Left ventricle myocardium inferior (tissue), 1 donor: ENCODE measurements around the gene RNU2-1. TPM values are rescaled to one million over a fixed set of nuclear protein-coding genes. Genes with fewer than 3 reads are reported as not detected.

ENCODE experiments used
- DNase-seq: peaks from one replicate; pipeline ENCODE4 v3.0.0-alpha.2; 2020
- H3K27ac ChIP-seq: fragments of 200-600 bp; replicated peaks from 2 replicates; pipeline ENCODE4 v1.8.0; 2021
- H3K27me3 ChIP-seq: fragments of 200-600 bp; 2 replicates; pipeline ENCODE4 v1.8.0; 2021; ENCODE audit warnings: low read depth
- H3K36me3 ChIP-seq: fragments of 200-600 bp; 2 replicates; pipeline ENCODE4 v1.8.0; 2021
- H3K4me1 ChIP-seq: fragments of 200-600 bp; 2 replicates; pipeline ENCODE4 v1.8.0; 2021
- H3K4me3 ChIP-seq: fragments of 200-600 bp; 2 replicates; pipeline ENCODE4 v1.8.0; 2021; ENCODE audit warnings: mild to moderate bottlenecking, moderate library complexity
- H3K9me3 ChIP-seq: fragments of 200-600 bp; replicated peaks from 2 replicates; pipeline ENCODE4 v1.8.0; 2021
- intact Hi-C: fragments of 100-400 bp; cut with micrococcal nuclease; formaldehyde crosslinking; loops from one replicate; pipeline ENCODE4 v1.11.0; 2022
- total RNA-seq: library from RNA; stranded (reverse); fragmentation: NEBNext Ultra II Directional; extraction: Animal tissue kit (Norgen Biotek cat#: 25700); gene quantifications from one replicate; pipeline ENCODE4 v1.2.1, GENCODE V29; 2021
- TF ChIP-seq, protein P1 (sequence below): fragments of 200-600 bp; IDR thresholded peaks from 2 replicates; pipeline ENCODE4 v1.8.0; 2021; ENCODE audit warnings: antibody characterized with exemption, mild to moderate bottlenecking, borderline replicate concordance
- donor health status: DM: no; HTN: yes; CAD: no; lungs with severe emphysema.

Gene RNU2-1
- total RNA-seq, 1 donor from 2014 or later: 5,474 TPM

DNA sequence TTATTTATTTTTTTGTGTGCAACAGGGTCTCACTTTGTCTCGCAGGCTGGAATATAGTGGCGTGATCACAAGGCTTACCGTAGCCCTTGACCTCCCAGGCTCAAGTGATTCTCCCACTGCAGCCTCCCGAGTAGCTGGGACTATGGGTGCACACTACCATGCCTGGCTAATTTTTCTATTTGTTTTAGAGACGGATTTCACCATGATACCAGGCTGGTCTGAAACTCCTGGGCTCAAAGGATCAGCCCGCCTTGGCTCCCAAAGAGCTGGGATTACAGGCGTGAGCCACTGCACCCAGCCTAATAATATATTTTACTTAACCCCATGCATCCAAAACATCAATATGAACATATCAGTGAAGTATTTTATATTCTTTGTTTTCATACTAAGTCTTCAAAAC, 7.4 kb downstream of the RNU2-1 start:
- H3K4me3 ChIP-seq: no peak overlapping the region
- no peaks in the 10 kb centered on the region for H3K27me3 ChIP-seq
- no peak for DNase-seq
- TF ChIP-seq, protein P1, sequence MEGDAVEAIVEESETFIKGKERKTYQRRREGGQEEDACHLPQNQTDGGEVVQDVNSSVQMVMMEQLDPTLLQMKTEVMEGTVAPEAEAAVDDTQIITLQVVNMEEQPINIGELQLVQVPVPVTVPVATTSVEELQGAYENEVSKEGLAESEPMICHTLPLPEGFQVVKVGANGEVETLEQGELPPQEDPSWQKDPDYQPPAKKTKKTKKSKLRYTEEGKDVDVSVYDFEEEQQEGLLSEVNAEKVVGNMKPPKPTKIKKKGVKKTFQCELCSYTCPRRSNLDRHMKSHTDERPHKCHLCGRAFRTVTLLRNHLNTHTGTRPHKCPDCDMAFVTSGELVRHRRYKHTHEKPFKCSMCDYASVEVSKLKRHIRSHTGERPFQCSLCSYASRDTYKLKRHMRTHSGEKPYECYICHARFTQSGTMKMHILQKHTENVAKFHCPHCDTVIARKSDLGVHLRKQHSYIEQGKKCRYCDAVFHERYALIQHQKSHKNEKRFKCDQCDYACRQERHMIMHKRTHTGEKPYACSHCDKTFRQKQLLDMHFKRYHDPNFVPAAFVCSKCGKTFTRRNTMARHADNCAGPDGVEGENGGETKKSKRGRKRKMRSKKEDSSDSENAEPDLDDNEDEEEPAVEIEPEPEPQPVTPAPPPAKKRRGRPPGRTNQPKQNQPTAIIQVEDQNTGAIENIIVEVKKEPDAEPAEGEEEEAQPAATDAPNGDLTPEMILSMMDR: no peak
- H3K4me1 ChIP-seq: no peaks in the 10 kb centered on the region
- no peaks in the 10 kb centered on the region for H3K9me3 ChIP-seq
- H3K27ac ChIP-seq: no peak overlapping the region
- intact Hi-C loops: no loop called here
- peaks cover 6% of the 10 kb centered on the region for H3K36me3 ChIP-seq

GRCh38 chr17:43224146-43224705, 9.6 kb downstream of the RNU2-1 start:
- peaks cover 6% of the 10 kb centered on the region for H3K36me3 ChIP-seq
- no peaks in the 10 kb centered on the region for H3K9me3 ChIP-seq
- H3K4me3 ChIP-seq: no peak overlapping the region
- no peak for DNase-seq
- TF ChIP-seq, protein P1: no peak
- H3K4me1 ChIP-seq: no peaks in the 10 kb centered on the region
- no peaks in the 10 kb centered on the region for H3K27me3 ChIP-seq
- intact Hi-C loops: no loop called here
- no peak overlapping the region for H3K27ac ChIP-seq

DNA sequence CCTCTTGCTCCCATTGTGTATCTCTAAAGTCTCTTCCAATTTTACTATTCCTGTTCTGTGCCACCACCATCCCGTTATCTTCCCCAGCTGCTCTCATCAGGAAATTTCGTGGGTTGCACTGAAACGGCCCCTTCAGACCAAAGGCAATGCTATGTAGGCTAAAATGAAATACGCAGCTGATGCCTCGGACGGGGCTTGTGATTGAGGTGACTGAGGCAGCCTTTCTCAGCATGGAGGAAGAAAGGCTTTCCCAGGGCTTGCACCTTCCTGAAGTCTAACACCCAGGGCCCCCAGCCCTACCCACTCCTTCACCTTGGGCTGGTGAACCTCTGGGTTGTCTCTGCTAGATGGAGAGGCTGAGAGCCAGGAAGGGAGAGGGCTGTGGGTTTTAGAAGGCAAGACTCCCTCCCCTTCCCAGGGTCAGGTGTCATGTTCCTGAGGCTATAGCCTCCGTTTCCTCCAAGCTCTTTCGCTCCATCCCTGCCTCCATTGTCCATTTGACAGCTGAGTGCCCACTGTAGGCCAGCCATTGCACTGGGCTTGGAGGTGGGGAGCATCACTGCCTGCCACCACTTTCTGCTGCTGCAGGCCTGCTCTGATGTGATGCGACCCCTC, 13.2 kb downstream of the RNU2-1 start:
- Histone ChIP-seq H3K36me3 (peaks cover 24% of the 10 kb centered on the region), H3K9me3 (no peaks in the 10 kb centered on the region), H3K4me3 (no peak overlapping the region), H3K27me3 (no peaks in the 10 kb centered on the region), H3K27ac (no peak overlapping the region), H3K4me1 (no peaks in the 10 kb centered on the region)
- TF ChIP-seq, protein P1: no peak
- intact Hi-C loops: no loop called here
- no peak for DNase-seq

GRCh38 chr17:43219746-43220380, 13.9 kb downstream of the RNU2-1 start:
- H3K36me3 ChIP-seq: peaks cover 28% of the 10 kb centered on the region
- no peak overlapping the region for H3K27ac ChIP-seq
- no peak for DNase-seq
- no peaks in the 10 kb centered on the region for H3K4me1 ChIP-seq
- TF ChIP-seq, protein P1: no peak
- no peak overlapping the region for H3K4me3 ChIP-seq
- H3K9me3 ChIP-seq: no peaks in the 10 kb centered on the region
- no peaks in the 10 kb centered on the region for H3K27me3 ChIP-seq
- intact Hi-C loops: no loop called here

GRCh38 chr17:43219001-43219400, 14.8 kb downstream of the RNU2-1 start:
- Histone ChIP-seq H3K9me3 (no peaks in the 10 kb centered on the region), H3K36me3 (peaks cover 28% of the 10 kb centered on the region), H3K27ac (no peak overlapping the region), H3K4me1 (no peaks in the 10 kb centered on the region), H3K27me3 (no peaks in the 10 kb centered on the region), H3K4me3 (no peak overlapping the region)
- no peak for DNase-seq
- TF ChIP-seq, protein P1: no peak
- intact Hi-C loops: no loop called here
